B cell (primary cell): Measurements from ENCODE around the gene ITSN1. TPM values are rescaled to one million over a fixed set of nuclear protein-coding genes. Genes with fewer than 3 reads are reported as not detected.

ENCODE experiments used
- ATAC-seq: fragments of 200-7000 bp; cut with Tn5 transposase; one replicate; pipeline ENCODE4 v1.10.0; 2021; ENCODE audit warnings: low read depth, mild to moderate bottlenecking, moderate number of reproducible peaks, moderate library complexity
- CTCF ChIA-PET: fragments of 350-600 bp; sonication (Branson Sonifier 250); formaldehyde crosslinking; loops from one replicate; lab custom pipeline; 2021; ENCODE audit warnings: antibody characterized with exemption, inconsistent platforms; lab: Charles Lee
- POLR2A ChIA-PET: fragments of 350-600 bp; sonication (Branson Sonifier 250); formaldehyde crosslinking; loops from one replicate; lab custom pipeline; 2021; ENCODE audit warnings: antibody characterized with exemption; lab: Charles Lee
- DNase-seq: peaks from one replicate; pipeline ENCODE4 v3.0.0; 2013
- H2AFZ ChIP-seq: 2 replicates; pipeline ENCODE4 v1.6.1; 2012; ENCODE audit warnings: mild to moderate bottlenecking, low read depth, low read length; ENCODE audit not compliant: insufficient read depth, poor library complexity, severe bottlenecking
- H3K27ac ChIP-seq, 2 donors: 1 replicate in 1 of 2; 2 replicates in 1 of 2; pipeline ENCODE4 v1.5.1; 2012 to 2013; ENCODE audit warnings: low read length in 2 of 2, mild to moderate bottlenecking in 2 of 2, moderate library complexity in 1 of 2
- H3K27me3 ChIP-seq, 4 experiments: fragments of 200-600 bp in 1 of 4; sonication (generic) in 1 of 4; replicated peaks in 1 of 4; 1 replicate in 2 of 4; 2 replicates in 2 of 4; pipeline versions ENCODE4 v1.6.1 to v1.7.0; 2013 to 2016; ENCODE audit warnings: low read length in 3 of 4, mild to moderate bottlenecking in 2 of 4, mixed read lengths in 1 of 4, moderate library complexity in 1 of 4; ENCODE audit not compliant: insufficient read depth in 4 of 4, control insufficient read depth in 3 of 4; ENCODE audit errors: control extremely low read depth in 1 of 4
- H3K36me3 ChIP-seq, 2 experiments: replicated peaks in 1 of 2; 1 replicate in 1 of 2; 2 replicates in 1 of 2; pipeline versions ENCODE4 v1.6.1 to v1.7.1; 2013; ENCODE audit warnings: low read length in 1 of 2; ENCODE audit not compliant: insufficient read depth in 2 of 2, control insufficient read depth in 1 of 2; ENCODE audit errors: control extremely low read depth in 1 of 2, extremely low read depth in 1 of 2
- H3K4me1 ChIP-seq, 2 donors: fragments of 200-600 bp in 1 of 2; sonication (generic) in 1 of 2; 1 replicate in 1 of 2; 2 replicates in 1 of 2; pipeline versions ENCODE4 v1.5.1 to v1.6.1; 2013 to 2017; ENCODE audit warnings: low read length in 2 of 2; ENCODE audit not compliant: control insufficient read depth in 2 of 2, insufficient read depth in 2 of 2
- H3K4me2 ChIP-seq: replicated peaks from 2 replicates; pipeline ENCODE3; 2012; ENCODE audit warnings: mild to moderate bottlenecking, low read depth, low read length; ENCODE audit not compliant: poor library complexity, severe bottlenecking
- H3K4me3 ChIP-seq, 5 experiments: fragments of 200-600 bp in 1 of 5; sonication (generic) in 1 of 5; 1 replicate in 3 of 5; 2 replicates in 2 of 5; pipeline versions ENCODE4 v1.5.1 to v1.7.0; 2011 to 2016; ENCODE audit warnings: low read length in 4 of 5, mild to moderate bottlenecking in 4 of 5, low read depth in 2 of 5, control low read depth in 1 of 5, moderate library complexity in 1 of 5; ENCODE audit not compliant: insufficient read depth in 1 of 5; ENCODE audit errors: control extremely low read depth in 1 of 5, extremely low read depth in 1 of 5
- H3K79me2 ChIP-seq: fragments of 200-600 bp; sonication (generic); one replicate; pipeline ENCODE4 v1.6.0; 2016; ENCODE audit warnings: low read length; ENCODE audit not compliant: control insufficient read depth, insufficient read depth
- H3K9ac ChIP-seq: fragments of 200-600 bp; sonication (generic); 2 replicates; pipeline ENCODE4 v1.6.1; 2017; ENCODE audit warnings: mild to moderate bottlenecking, low read length, moderate library complexity
- H3K9me3 ChIP-seq, 3 donors: one replicate each; pipeline versions ENCODE4 v1.6.1 to v1.7.1; 2013; ENCODE audit warnings: low read length in 2 of 3; ENCODE audit not compliant: control insufficient read depth in 2 of 3, insufficient read depth in 1 of 3; ENCODE audit errors: control extremely low read depth in 1 of 3
- H4K20me1 ChIP-seq: 2 replicates; pipeline ENCODE4 v1.6.0; 2012; ENCODE audit warnings: mild to moderate bottlenecking, low read length; ENCODE audit not compliant: insufficient read depth, control insufficient read depth, poor library complexity, severe bottlenecking
- H3K27ac Mint-ChIP-seq: one replicate; pipeline ENCODE4 v1.8.0; 2021; ENCODE audit warnings: mixed read lengths
- H3K27me3 Mint-ChIP-seq: one replicate; pipeline ENCODE4 v1.8.0; 2021; ENCODE audit warnings: mixed read lengths
- H3K4me1 Mint-ChIP-seq: one replicate; pipeline ENCODE4 v1.8.0; 2021; ENCODE audit warnings: mixed read lengths
- H3K4me3 Mint-ChIP-seq: one replicate; pipeline ENCODE4 v1.8.0; 2021; ENCODE audit warnings: mixed read lengths
- H3K9me3 Mint-ChIP-seq: one replicate; pipeline ENCODE4 v1.8.0; 2022; ENCODE audit warnings: mixed read lengths; ENCODE audit not compliant: insufficient read depth
- EZH2 ChIP-seq: IDR thresholded peaks from 2 replicates; pipeline ENCODE4 v1.6.1; 2012; ENCODE audit warnings: borderline replicate concordance, low read depth, mild to moderate bottlenecking, moderate library complexity, low read length; ENCODE audit not compliant: insufficient read depth, poor library complexity, severe bottlenecking
- WGBS: methylation state at CpG from one replicate; pipeline ENCODE4 v1.1.5; 2013; ENCODE audit warnings: missing lambda C conversion rate; ENCODE audit not compliant: insufficient coverage; 5-methylcytosine and 5-hydroxymethylcytosine counted together
- intact Hi-C: fragments of 100-400 bp; cut with micrococcal nuclease; formaldehyde crosslinking; loops from one replicate; pipeline ENCODE4 v1.10.0; 2022
- polyA plus RNA-seq: library from polyadenylated mRNA; depleted of rRNA; stranded (reverse); fragments of >200 nt; gene quantifications from 2 replicates; pipeline ENCODE4 v1.2.3, GENCODE V29; 2012
- total RNA-seq, 2 donors: library from RNA; stranded (reverse); fragments of 120-200 nt in 1 of 2; gene quantifications; 1 replicate in 1 of 2; 2 replicates in 1 of 2; pipeline versions ENCODE4 v1.2.3 to v1.2.4, GENCODE V29; 2013 to 2022
- TF ChIP-seq, protein P1 (sequence below): fragments of 200-600 bp; IDR thresholded peaks from one replicate; pipeline ENCODE4 v1.8.0; 2022; ENCODE audit warnings: antibody characterized with exemption, mild to moderate bottlenecking

The ITSN1 gene
- total and polyA plus RNA-seq, 2 donors (not counting 1 experiment from before 2014, with no cell fraction given) = 0.31 to 2.4 TPM

- Mint-ChIP-seq H3K4me3 (no peak overlapping the region), H3K27ac (no peak overlapping the region), H3K9me3 (no peaks in the 10 kb centered on the region), H3K4me1 (no peaks in the 10 kb centered on the region), H3K27me3 (peaks cover 13% of the 10 kb centered on the region)
- DNase-seq (no peak), ATAC-seq (no peak)
- no peak overlapping the region for H3K27ac ChIP-seq
- TF ChIP-seq EZH2 = no peak
- TF ChIP-seq, protein P1, sequence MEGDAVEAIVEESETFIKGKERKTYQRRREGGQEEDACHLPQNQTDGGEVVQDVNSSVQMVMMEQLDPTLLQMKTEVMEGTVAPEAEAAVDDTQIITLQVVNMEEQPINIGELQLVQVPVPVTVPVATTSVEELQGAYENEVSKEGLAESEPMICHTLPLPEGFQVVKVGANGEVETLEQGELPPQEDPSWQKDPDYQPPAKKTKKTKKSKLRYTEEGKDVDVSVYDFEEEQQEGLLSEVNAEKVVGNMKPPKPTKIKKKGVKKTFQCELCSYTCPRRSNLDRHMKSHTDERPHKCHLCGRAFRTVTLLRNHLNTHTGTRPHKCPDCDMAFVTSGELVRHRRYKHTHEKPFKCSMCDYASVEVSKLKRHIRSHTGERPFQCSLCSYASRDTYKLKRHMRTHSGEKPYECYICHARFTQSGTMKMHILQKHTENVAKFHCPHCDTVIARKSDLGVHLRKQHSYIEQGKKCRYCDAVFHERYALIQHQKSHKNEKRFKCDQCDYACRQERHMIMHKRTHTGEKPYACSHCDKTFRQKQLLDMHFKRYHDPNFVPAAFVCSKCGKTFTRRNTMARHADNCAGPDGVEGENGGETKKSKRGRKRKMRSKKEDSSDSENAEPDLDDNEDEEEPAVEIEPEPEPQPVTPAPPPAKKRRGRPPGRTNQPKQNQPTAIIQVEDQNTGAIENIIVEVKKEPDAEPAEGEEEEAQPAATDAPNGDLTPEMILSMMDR = no peak
- intact Hi-C loops = no loop called here
- H4K20me1 ChIP-seq = no peaks in the 10 kb centered on the region
- H3K4me2 ChIP-seq = no peak overlapping the region
- CTCF ChIA-PET = interaction anchor here (0.6 kb wide), 1 partner anchor 44 kb away, joined by 3 read pairs; no protein-coding TSS in a partner anchor
- 86% methylated on average over 3 of the region's 8 CpGs for WGBS
- POLR2A ChIA-PET = no interaction called here
- H3K4me3 ChIP-seq = no peak overlapping the region
- H3K36me3 ChIP-seq = no peaks in the 10 kb centered on the region
- no peaks in the 10 kb centered on the region for H3K27me3 ChIP-seq
- no peak overlapping the region for H3K9ac ChIP-seq
- no peaks in the 10 kb centered on the region for H3K9me3 ChIP-seq
- H2AFZ ChIP-seq = no peak overlapping the region
- H3K79me2 ChIP-seq = no peaks in the 10 kb centered on the region
- H3K4me1 ChIP-seq = no peaks in the 10 kb centered on the region
Measured at GRCh38 chr21:33651965-33652680, 9.8 kb downstream of the ITSN1 start.

GRCh38 chr21:33654412-33654811 lies 12.1 kb downstream of the ITSN1 start:
- no peak overlapping the region for H3K4me2 ChIP-seq
- H2AFZ ChIP-seq = no peak overlapping the region
- H3K27me3 Mint-ChIP-seq = peaks cover 7% of the 10 kb centered on the region
- TF ChIP-seq, protein P1 = no peak
- TF ChIP-seq EZH2 = no peak
- H3K4me1 Mint-ChIP-seq = no peaks in the 10 kb centered on the region
- H3K9me3 Mint-ChIP-seq = no peaks in the 10 kb centered on the region
- no peaks in the 10 kb centered on the region for H3K79me2 ChIP-seq
- no peaks in the 10 kb centered on the region for H3K9me3 ChIP-seq
- H3K4me3 ChIP-seq = no peak overlapping the region
- ATAC-seq (no peak), DNase-seq (no peak)
- H3K9ac ChIP-seq = no peak overlapping the region
- no peaks in the 10 kb centered on the region for H3K27me3 ChIP-seq
- no CpG with 5 or more reads among the region's 4 CpGs for WGBS
- CTCF ChIA-PET = no interaction called here
- no peaks in the 10 kb centered on the region for H4K20me1 ChIP-seq
- H3K36me3 ChIP-seq = no peaks in the 10 kb centered on the region
- H3K4me3 Mint-ChIP-seq = no peak overlapping the region
- POLR2A ChIA-PET = no interaction called here
- no peak overlapping the region for H3K27ac Mint-ChIP-seq
- intact Hi-C loops = no loop called here
- no peak overlapping the region for H3K27ac ChIP-seq
- no peaks in the 10 kb centered on the region for H3K4me1 ChIP-seq
